GM12878 (cell line): ENCODE data around the gene KIDINS220. TPM values are rescaled to one million over a fixed set of nuclear protein-coding genes. Genes with fewer than 3 reads are reported as not detected.

Experiments
- ETV6 ChIP-seq, 2 experiments: fragments of 450-650 bp in 1 of 2; IDR thresholded peaks in 1 of 2; conservative IDR thresholded peaks in 1 of 2; 2 replicates each; pipeline ENCODE4 v1.6.1; 2014; ENCODE audit warnings: antibody characterized with exemption in 1 of 2, borderline replicate concordance in 1 of 2, low read depth in 1 of 2, mild to moderate bottlenecking in 1 of 2, moderate library complexity in 1 of 2
- polyA plus RNA-seq, 11 experiments: library from polyadenylated mRNA; depleted of rRNA in 4 of 11; unstranded in 6 of 11; stranded (reverse) in 5 of 11; fragments of >200 nt; fragmentation: Nextera tagmentation in 4 of 11; fragmentation: Illumina TruSeq in 1 of 11; extraction: Ambion mirVana in 4 of 11; extraction: Trizol in 1 of 11; gene quantifications; 1 replicate in 1 of 11; 2 replicates in 10 of 11; pipeline versions ENCODE4 v1.2.1 to v1.2.3, GENCODE V29; 2011 to 2016; ENCODE audit warnings: inconsistent platforms in 2 of 11, missing spikeins in 2 of 11, low read depth in 1 of 11
- total RNA-seq, 4 experiments: library from RNA; depleted of rRNA in 3 of 4; stranded (reverse); fragments of >200 nt in 3 of 4; fragmentation: Illumina TruSeq in 1 of 4; extraction: Trizol in 1 of 4; gene quantifications; 2 replicates each; pipeline versions ENCODE4 v1.2.1 to v1.2.3, GENCODE V29; 2013 to 2021
- TF ChIP-seq, protein P1 (sequence below): fragments of 450-650 bp; IDR thresholded peaks from 2 replicates; pipeline ENCODE4 v1.6.1; 2017; ENCODE audit warnings: mild to moderate bottlenecking, moderate library complexity
- TF ChIP-seq, protein P2 (sequence below): fragments of 150-350 bp; IDR thresholded peaks from 2 replicates; pipeline ENCODE4 v1.6.1; 2016; ENCODE audit warnings: low read depth, low read length

Gene KIDINS220
- total and polyA plus RNA-seq, 10 of the 15 experiments (the other 5 are each of a cell fraction or from before 2014, with no cell fraction given): 6.0 to 31.2 (median 16.0) TPM

DNA sequence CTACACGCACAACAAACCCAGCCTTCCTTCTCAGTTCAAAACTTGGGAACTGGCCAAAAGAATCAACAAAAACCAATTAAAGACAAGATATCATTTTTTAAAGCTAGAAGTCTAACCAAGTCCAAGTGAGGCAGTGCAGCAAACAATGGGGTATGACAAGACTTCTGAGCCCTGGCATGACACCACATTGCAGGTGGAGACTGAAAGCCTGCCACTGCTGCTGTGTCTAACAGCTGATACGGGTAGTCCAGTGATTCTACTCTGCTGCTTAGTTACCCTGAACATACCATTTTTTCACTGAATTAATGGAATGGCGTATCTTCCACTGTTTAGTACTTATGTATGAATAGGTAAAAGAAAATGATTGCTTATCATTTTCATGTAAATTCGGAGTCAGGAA, 47.4 kb upstream of the KIDINS220 start (continued):
- TF ChIP-seq, protein P1, sequence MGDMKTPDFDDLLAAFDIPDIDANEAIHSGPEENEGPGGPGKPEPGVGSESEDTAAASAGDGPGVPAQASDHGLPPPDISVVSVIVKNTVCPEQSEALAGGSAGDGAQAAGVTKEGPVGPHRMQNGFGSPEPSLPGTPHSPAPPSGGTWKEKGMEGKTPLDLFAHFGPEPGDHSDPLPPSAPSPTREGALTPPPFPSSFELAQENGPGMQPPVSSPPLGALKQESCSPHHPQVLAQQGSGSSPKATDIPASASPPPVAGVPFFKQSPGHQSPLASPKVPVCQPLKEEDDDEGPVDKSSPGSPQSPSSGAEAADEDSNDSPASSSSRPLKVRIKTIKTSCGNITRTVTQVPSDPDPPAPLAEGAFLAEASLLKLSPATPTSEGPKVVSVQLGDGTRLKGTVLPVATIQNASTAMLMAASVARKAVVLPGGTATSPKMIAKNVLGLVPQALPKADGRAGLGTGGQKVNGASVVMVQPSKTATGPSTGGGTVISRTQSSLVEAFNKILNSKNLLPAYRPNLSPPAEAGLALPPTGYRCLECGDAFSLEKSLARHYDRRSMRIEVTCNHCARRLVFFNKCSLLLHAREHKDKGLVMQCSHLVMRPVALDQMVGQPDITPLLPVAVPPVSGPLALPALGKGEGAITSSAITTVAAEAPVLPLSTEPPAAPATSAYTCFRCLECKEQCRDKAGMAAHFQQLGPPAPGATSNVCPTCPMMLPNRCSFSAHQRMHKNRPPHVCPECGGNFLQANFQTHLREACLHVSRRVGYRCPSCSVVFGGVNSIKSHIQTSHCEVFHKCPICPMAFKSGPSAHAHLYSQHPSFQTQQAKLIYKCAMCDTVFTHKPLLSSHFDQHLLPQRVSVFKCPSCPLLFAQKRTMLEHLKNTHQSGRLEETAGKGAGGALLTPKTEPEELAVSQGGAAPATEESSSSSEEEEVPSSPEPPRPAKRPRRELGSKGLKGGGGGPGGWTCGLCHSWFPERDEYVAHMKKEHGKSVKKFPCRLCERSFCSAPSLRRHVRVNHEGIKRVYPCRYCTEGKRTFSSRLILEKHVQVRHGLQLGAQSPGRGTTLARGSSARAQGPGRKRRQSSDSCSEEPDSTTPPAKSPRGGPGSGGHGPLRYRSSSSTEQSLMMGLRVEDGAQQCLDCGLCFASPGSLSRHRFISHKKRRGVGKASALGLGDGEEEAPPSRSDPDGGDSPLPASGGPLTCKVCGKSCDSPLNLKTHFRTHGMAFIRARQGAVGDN: no peak
- TF ChIP-seq, protein P2, sequence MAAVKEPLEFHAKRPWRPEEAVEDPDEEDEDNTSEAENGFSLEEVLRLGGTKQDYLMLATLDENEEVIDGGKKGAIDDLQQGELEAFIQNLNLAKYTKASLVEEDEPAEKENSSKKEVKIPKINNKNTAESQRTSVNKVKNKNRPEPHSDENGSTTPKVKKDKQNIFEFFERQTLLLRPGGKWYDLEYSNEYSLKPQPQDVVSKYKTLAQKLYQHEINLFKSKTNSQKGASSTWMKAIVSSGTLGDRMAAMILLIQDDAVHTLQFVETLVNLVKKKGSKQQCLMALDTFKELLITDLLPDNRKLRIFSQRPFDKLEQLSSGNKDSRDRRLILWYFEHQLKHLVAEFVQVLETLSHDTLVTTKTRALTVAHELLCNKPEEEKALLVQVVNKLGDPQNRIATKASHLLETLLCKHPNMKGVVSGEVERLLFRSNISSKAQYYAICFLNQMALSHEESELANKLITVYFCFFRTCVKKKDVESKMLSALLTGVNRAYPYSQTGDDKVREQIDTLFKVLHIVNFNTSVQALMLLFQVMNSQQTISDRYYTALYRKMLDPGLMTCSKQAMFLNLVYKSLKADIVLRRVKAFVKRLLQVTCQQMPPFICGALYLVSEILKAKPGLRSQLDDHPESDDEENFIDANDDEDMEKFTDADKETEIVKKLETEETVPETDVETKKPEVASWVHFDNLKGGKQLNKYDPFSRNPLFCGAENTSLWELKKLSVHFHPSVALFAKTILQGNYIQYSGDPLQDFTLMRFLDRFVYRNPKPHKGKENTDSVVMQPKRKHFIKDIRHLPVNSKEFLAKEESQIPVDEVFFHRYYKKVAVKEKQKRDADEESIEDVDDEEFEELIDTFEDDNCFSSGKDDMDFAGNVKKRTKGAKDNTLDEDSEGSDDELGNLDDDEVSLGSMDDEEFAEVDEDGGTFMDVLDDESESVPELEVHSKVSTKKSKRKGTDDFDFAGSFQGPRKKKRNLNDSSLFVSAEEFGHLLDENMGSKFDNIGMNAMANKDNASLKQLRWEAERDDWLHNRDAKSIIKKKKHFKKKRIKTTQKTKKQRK: no peak
- TF ChIP-seq ETV6 (conservative IDR thresholded peaks at IDR 0.05 in 1 of 2, IDR thresholded peaks at IDR 0.05 in 1 of 2; ENCODE audit: borderline replicate concordance in 1 of 2, low read depth in 1 of 2): no peak
